CD4-positive, alpha-beta T cell treated with Interleukin-6 at 100 ng/mL for 8 hours (primary cell): ENCODE measurements around the gene NR6A1.

Experiments used
- DNase-seq: peaks from one replicate; pipeline ENCODE4 v3.0.0-alpha.2; 2020; ENCODE audit warnings: mixed read lengths, low spot score

Gene NR6A1

GRCh38 chr9:124574534-124575375, 196.4 kb downstream of the NR6A1 start:
- DNase-seq, result no peak

GRCh38 chr9:124570942-124571666, 200.0 kb downstream of the NR6A1 start:
- DNase-seq, result no peak

- DNase-seq, result no peak
These were observed 201.2 kb downstream of the NR6A1 start for GRCh38 chr9:124569942-124570341.

- DNase-seq, result no peak
These were observed 203.7 kb downstream of the NR6A1 start for GRCh38 chr9:124567362-124567761.

GRCh38 chr9:124562328-124562727, 208.8 kb downstream of the NR6A1 start:
- DNase-seq, result no peak

GRCh38 chr9:124559871-124560270, 211.2 kb downstream of the NR6A1 start:
- DNase-seq, result no peak

GRCh38 chr9:124558777-124559470, 212.2 kb downstream of the NR6A1 start:
- DNase-seq, result no peak

- no peak for DNase-seq
These were observed 213.2 kb downstream of the NR6A1 start for GRCh38 chr9:124557895-124558294.

GRCh38 chr9:124555043-124555442, 216.1 kb downstream of the NR6A1 start:
- DNase-seq, result no peak

- no peak for DNase-seq
These were observed 217.4 kb downstream of the NR6A1 start for GRCh38 chr9:124553738-124554137.

- no peak for DNase-seq
These were observed 218.9 kb downstream of the NR6A1 start for GRCh38 chr9:124552273-124552605.

GRCh38 chr9:124551472-124552272, 219.4 kb downstream of the NR6A1 start:
- peak; percentile 19 for DNase-seq

- DNase-seq, result no peak
These were observed 221.0 kb downstream of the NR6A1 start for GRCh38 chr9:124550072-124550471.

- DNase-seq, result no peak
These were observed 222.1 kb downstream of the NR6A1 start for GRCh38 chr9:124549016-124549415.

GRCh38 chr9:124544535-124544934, 226.6 kb downstream of the NR6A1 start:
- no peak for DNase-seq

GRCh38 chr9:124541824-124542223, 229.3 kb downstream of the NR6A1 start:
- DNase-seq, result no peak

- no peak for DNase-seq
These were observed 233.2 kb downstream of the NR6A1 start for GRCh38 chr9:124537926-124538325.

GRCh38 chr9:124535846-124536245, 235.3 kb downstream of the NR6A1 start:
- no peak for DNase-seq

- no peak for DNase-seq
These were observed 238.2 kb downstream of the NR6A1 start for GRCh38 chr9:124532897-124533296.

GRCh38 chr9:124531115-124531514, 240.0 kb downstream of the NR6A1 start:
- DNase-seq, result no peak

- DNase-seq, result no peak
These were observed 240.9 kb downstream of the NR6A1 start for GRCh38 chr9:124530246-124530645.

GRCh38 chr9:124527781-124528180, 243.3 kb downstream of the NR6A1 start:
- DNase-seq, result no peak
